HK-2 (cell line): ENCODE results near the gene MPV17L2.

Source experiments
- DNase-seq: peaks from one replicate; pipeline ENCODE4 v3.0.0-alpha.2; 2018; ENCODE audit not compliant: unreplicated experiment

MPV17L2 gene

GRCh38 chr19:18160971-18161635 is 31.9 kb upstream of the MPV17L2 start:
- DNase-seq = peak; percentile 82

DNA sequence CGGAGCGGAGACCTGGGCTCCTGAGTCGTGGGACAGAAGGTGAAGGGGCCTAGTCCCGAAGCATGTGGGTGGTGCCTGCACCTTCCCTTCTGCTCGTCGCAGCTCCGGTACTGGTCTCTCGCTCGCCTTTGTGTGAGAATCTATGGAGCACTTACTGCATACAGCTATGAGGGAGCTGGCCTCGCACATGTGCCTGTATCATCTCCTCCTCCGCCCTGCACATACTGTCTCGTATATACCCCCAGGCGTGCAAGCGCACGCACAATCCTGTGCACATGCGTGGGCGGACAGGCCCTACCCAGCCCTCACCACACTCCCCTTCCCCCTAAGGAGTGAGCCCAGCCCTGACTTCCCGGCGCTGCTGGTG is 31.4 kb upstream of the MPV17L2 start:
- no peak for DNase-seq

- DNase-seq = no peak
Measured at GRCh38 chr19:18164072-18164471, 28.9 kb upstream of the MPV17L2 start.

- DNase-seq = no peak
Measured at GRCh38 chr19:18165794-18166544, 27.0 kb upstream of the MPV17L2 start.

- no peak for DNase-seq
Measured at GRCh38 chr19:18167011-18167410, 26.0 kb upstream of the MPV17L2 start.

GRCh38 chr19:18167975-18168645 is 24.9 kb upstream of the MPV17L2 start:
- no peak for DNase-seq

- no peak for DNase-seq
Measured at GRCh38 chr19:18168673-18169381, 24.2 kb upstream of the MPV17L2 start.

- no peak for DNase-seq
Measured at GRCh38 chr19:18170714-18171255, 22.2 kb upstream of the MPV17L2 start.

- no peak for DNase-seq
Measured at GRCh38 chr19:18171605-18172327, 21.3 kb upstream of the MPV17L2 start.

- no peak for DNase-seq
Measured at GRCh38 chr19:18172331-18173053, 20.5 kb upstream of the MPV17L2 start.

- DNase-seq = no peak
Measured at GRCh38 chr19:18173054-18173571, 19.9 kb upstream of the MPV17L2 start.

DNA sequence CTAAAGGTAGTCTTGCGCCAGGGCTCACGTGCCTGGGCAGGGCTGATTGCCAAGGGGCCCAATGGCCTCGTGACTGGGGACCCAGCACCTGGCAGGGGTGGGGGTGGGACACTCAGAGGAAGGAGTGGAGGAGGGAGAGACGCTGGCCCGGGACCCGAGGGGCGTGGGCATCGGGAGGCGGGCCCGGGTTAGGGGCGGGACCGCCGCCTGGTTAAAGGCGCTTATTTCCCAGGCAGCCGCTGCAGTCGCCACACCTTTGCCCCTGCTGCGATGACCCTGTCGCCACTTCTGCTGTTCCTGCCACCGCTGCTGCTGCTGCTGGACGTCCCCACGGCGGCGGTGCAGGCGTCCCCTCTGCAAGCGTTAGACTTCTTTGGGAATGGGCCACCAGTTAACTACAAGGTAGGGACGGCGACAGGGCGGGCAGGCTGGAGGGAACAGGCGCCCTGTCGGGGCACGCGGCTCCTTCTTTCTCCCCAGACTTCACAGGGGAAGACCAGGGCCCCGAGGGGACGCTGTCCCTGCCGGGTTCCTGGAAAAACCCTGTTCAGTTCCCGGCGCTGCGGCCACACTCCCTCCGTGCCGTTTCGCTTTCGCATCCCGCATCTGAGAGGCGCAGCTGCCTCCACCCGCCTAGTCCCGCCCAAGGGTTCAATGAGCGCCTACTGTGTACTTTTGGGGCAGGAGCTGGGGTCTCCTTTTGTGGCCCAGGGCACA is 19.3 kb upstream of the MPV17L2 start, which contains the start of gene IFI30:
IFI30 (plus strand) TSS at position 242 of the 717 bp plus-strand sequence; CDS start at position 271, 29 bp downstream.
- peak; percentile 75 for DNase-seq

DNA sequence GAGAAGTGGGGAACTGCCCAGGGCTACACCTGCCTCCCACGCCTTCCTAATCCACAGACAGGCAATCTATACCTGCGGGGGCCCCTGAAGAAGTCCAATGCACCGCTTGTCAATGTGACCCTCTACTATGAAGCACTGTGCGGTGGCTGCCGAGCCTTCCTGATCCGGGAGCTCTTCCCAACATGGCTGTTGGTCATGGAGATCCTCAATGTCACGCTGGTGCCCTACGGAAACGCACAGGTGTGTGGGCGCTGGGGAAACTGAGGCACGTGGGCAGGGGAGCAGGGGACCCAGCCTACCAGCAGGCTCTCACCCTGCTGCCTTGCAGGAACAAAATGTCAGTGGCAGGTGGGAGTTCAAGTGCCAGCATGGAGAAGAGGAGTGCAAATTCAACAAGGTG is 18.0 kb upstream of the MPV17L2 start:
- no peak for DNase-seq

DNA sequence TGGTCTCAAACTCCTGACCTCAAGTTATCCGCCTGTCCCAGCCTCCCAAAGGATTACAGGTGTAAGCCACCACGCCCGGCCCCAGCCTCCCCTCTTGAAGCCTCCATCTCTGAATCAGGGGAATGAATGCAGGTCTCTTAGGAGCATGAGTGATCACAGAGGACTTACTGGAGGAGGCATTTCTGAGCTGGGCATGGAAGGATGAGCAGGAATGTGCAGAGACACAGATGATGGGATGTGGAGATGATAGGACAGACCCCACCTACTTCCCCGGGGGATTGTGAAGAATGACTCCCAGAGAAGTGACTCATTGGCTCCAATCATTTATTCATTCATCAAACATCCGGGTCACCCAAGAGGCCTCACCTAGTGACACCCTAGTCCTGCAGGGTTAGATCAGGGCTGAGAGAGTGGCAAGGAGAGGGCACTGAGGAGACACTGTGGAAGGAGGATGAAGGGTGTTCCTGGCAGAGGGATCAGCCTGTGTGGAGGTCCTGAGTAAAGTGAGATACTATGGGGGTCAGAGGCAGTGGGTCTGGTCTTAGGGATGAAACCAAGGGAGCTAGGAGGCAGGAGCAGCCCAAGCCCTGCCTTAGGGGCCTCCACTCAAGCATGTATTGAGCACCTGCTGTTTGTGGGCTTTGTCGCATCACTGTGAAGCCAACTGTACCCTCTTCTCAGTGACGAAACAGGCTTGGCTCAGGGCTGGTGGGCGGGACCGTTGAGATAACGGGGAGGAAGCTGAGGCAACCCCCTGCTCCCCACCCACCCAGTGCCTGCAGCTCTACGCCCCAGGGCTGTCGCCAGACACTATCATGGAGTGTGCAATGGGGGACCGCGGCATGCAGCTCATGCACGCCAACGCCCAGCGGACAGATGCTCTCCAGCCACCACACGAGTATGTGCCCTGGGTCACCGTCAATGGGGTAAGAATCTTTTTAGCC is 16.4 kb upstream of the MPV17L2 start:
- no peak for DNase-seq

DNA sequence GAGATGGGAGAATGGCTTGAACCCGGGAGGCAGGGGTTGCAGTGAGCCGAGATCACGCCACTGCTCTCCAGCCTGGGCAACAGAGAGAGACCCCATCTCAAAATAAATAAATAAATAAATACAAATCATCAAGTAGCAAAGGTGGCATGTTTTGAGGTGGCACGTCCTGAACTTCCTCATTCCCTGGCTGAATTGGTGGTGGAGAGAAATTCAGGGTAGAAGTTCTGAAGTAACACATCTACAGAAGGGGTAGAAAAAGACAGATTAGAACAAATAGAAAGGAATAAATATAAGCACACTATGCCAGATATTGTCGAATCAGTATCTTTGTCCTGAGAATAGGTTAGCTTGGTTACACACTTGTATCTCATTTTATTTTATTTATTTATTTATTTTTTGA is 13.1 kb upstream of the MPV17L2 start:
- no peak for DNase-seq

GRCh38 chr19:18183529-18183928 is 9.5 kb upstream of the MPV17L2 start:
- DNase-seq = no peak

GRCh38 chr19:18185538-18185937 is 7.5 kb upstream of the MPV17L2 start:
- DNase-seq = no peak

DNA sequence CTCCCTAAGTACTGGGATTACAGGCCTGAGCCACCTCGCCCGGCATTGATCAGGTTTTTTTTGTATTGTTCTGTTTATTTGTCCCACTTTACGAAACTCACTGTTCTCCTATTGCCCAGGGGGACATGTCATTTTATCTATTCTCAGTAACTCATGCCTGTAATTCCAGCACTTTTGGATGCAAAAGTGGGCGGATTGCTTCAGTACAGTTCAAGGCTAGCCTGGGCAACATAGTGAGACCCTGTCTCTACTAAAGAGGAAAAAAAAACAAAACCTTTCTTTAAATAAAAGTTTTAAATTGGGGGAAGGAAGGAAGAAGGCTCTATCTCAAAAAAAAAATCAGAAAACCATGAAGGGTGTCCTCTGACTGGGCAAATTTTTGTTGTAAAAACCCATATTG is 2.7 kb upstream of the MPV17L2 start:
- DNase-seq = no peak
